ENCODE results near the gene ATXN7L1. TPM values are rescaled to one million over a fixed set of nuclear protein-coding genes. Genes with fewer than 3 reads are reported as not detected.

ATXN7L1 gene
- total RNA-seq, 4 donors from 2014 or later, result 5.9 to 21.2 (median 7.7) TPM

GRCh38 chr7:105693576-105693975 lies 182.8 kb downstream of the ATXN7L1 start:
- peaks cover 0 to 33% (median 10%) of the 10 kb centered on the region in 3 donors for H3K4me1 ChIP-seq
- no peak for TF ChIP-seq POLR2A (IDR thresholded peaks at IDR 0.05)
- TF ChIP-seq, protein P1, sequence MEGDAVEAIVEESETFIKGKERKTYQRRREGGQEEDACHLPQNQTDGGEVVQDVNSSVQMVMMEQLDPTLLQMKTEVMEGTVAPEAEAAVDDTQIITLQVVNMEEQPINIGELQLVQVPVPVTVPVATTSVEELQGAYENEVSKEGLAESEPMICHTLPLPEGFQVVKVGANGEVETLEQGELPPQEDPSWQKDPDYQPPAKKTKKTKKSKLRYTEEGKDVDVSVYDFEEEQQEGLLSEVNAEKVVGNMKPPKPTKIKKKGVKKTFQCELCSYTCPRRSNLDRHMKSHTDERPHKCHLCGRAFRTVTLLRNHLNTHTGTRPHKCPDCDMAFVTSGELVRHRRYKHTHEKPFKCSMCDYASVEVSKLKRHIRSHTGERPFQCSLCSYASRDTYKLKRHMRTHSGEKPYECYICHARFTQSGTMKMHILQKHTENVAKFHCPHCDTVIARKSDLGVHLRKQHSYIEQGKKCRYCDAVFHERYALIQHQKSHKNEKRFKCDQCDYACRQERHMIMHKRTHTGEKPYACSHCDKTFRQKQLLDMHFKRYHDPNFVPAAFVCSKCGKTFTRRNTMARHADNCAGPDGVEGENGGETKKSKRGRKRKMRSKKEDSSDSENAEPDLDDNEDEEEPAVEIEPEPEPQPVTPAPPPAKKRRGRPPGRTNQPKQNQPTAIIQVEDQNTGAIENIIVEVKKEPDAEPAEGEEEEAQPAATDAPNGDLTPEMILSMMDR (IDR thresholded peaks at IDR 0.05), result no peak
- no peak for TF ChIP-seq EP300 (IDR thresholded peaks at IDR 0.05)
- no peak for TF ChIP-seq POLR2AphosphoS5 (IDR thresholded peaks at IDR 0.05)
- WGBS, 2 donors (ENCODE audit: low coverage in 1 of 2), result 83 to 86% methylated on average over 3 of the region's 3 CpGs
- no peaks in the 10 kb centered on the region for H3K9me3 ChIP-seq
- no peaks in the 10 kb centered on the region for H3K27me3 ChIP-seq
- H3K36me3 ChIP-seq, result no peaks in the 10 kb centered on the region
- ATAC-seq, result no peak
- no peak overlapping the region for H3K27ac ChIP-seq
- no peak overlapping the region for H3K4me3 ChIP-seq

DNA sequence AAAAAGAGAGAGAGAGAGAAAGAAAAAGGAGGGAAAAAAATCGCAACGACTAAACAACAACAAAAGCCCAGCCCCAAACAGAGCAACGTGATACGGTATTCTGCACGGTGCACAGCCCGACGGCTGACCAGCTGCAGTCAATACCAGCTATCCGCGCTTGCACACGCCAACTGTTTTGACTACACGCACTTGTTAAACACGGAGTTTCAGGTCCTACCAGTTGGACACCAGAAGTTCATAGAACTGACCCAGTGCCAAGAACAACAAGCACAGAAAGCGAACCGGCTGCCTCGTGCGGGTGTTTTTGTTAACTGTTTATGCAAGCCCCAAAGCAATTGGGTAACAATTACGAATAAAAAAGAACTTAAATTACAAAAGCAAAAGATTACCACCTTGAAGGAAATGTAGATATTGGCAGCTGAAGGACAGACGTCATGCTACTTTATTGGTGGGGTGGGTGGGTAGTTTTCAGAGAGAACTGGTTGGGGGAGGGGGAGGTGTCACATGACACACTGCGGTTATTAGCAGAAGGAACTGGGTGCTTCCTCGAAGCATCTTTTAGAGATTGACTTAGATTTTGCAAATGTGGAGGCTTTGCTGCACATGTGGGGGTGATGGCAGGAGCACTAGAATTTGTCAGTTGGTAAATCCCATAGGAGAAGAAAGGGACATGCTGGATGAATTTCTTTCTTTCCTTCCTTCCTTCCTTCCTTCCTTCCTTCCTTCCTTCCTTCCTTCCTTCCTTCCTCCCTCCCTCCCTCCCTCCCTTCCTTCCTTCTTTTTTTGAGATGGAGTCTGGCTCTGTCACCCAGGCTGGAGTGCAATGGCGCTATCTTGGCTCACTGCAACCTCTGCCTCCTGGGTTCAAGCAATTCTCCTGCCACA lies 184.5 kb downstream of the ATXN7L1 start:
- H3K27me3 ChIP-seq, result no peaks in the 10 kb centered on the region
- no peaks in the 10 kb centered on the region for H3K36me3 ChIP-seq
- H3K4me3 ChIP-seq, result peak overlapping the region; percentile 54 to 66
- WGBS, 2 donors (ENCODE audit: low coverage in 1 of 2), result 2 to 5% methylated on average over 19 to 20 of the region's 21 CpGs
- H3K9me3 ChIP-seq, result no peaks in the 10 kb centered on the region
- TF ChIP-seq POLR2A (IDR thresholded peaks at IDR 0.05), result no peak
- peak; percentile 45 for TF ChIP-seq POLR2AphosphoS5 (IDR thresholded peaks at IDR 0.05)
- peak overlapping the region; percentile 77 to 88 (median 83) for H3K27ac ChIP-seq
- peak; percentile 80 for ATAC-seq
- H3K4me1 ChIP-seq, result peaks cover 0 to 33% (median 10%) of the 10 kb centered on the region in 3 donors

- Histone ChIP-seq H3K4me1 (peaks cover 0 to 33% (median 10%) of the 10 kb centered on the region in 3 donors), H3K27me3 (no peaks in the 10 kb centered on the region), H3K36me3 (no peaks in the 10 kb centered on the region), H3K4me3 (peak overlapping the region; percentile 54 to 66), H3K9me3 (no peaks in the 10 kb centered on the region), H3K27ac (peak overlapping the region; percentile 77 to 88 (median 83))
- TF ChIP-seq POLR2AphosphoS5 (IDR thresholded peaks at IDR 0.05) (peak; percentile 74), POLR2A (IDR thresholded peaks at IDR 0.05) (no peak)
- peak; percentile 61 for ATAC-seq
- WGBS, 2 donors (ENCODE audit: low coverage in 1 of 2), result 2 to 4% methylated on average over 16 to 18 of the region's 18 CpGs
These were observed 185.2 kb downstream of the ATXN7L1 start for GRCh38 chr7:105691082-105691679.

- H3K36me3 ChIP-seq, result no peaks in the 10 kb centered on the region
- peak overlapping the region; percentile 54 to 66 for H3K4me3 ChIP-seq
- H3K9me3 ChIP-seq, result no peaks in the 10 kb centered on the region
- peak; percentile 60 for TF ChIP-seq POLR2AphosphoS5 (IDR thresholded peaks at IDR 0.05)
- TF ChIP-seq POLR2A (IDR thresholded peaks at IDR 0.05), result no peak
- WGBS, 2 donors (ENCODE audit: low coverage in 1 of 2), result 65 to 70% methylated on average over 11 to 17 of the region's 17 CpGs
- H3K27me3 ChIP-seq, result no peaks in the 10 kb centered on the region
- ATAC-seq, result no peak
- H3K4me1 ChIP-seq, result peaks cover 0 to 33% (median 10%) of the 10 kb centered on the region in 3 donors
- peak overlapping the region; percentile 77 to 88 (median 83) for H3K27ac ChIP-seq
These were observed 186.0 kb downstream of the ATXN7L1 start for GRCh38 chr7:105690325-105690945.

- Histone ChIP-seq H3K4me3 (no peak overlapping the region), H3K9me3 (no peaks in the 10 kb centered on the region), H3K4me1 (peaks cover 0 to 33% (median 10%) of the 10 kb centered on the region in 3 donors), H3K36me3 (no peaks in the 10 kb centered on the region), H3K27ac (peak overlapping the region in 2 of 4 donors; percentile 81 to 85), H3K27me3 (no peaks in the 10 kb centered on the region)
- 74 to 83% methylated on average over 6 of the region's 13 CpGs for WGBS, 2 donors (ENCODE audit: low coverage in 1 of 2)
- no peak for ATAC-seq
- TF ChIP-seq EP300 (IDR thresholded peaks at IDR 0.05) (no peak), POLR2A (IDR thresholded peaks at IDR 0.05) (no peak), POLR2AphosphoS5 (IDR thresholded peaks at IDR 0.05) (no peak)
- TF ChIP-seq, protein P1 (IDR thresholded peaks at IDR 0.05), result no peak
These were observed 187.2 kb downstream of the ATXN7L1 start for GRCh38 chr7:105689067-105689819.

All from gastroesophageal sphincter (tissue), 4 donors.